GM19467 (cell line): ENCODE data around the gene SNED1.

Source experiments
- ATAC-seq: cut with Tn5 transposase; IDR thresholded peaks from one replicate; pipeline ENCODE4 v1.9.1; 2021; ENCODE audit warnings: mild to moderate bottlenecking, moderate library complexity; ENCODE audit not compliant: unreplicated experiment

SNED1 gene

GRCh38 chr2:241142063-241142462 lies 143.6 kb downstream of the SNED1 start:
- no peak for ATAC-seq

DNA sequence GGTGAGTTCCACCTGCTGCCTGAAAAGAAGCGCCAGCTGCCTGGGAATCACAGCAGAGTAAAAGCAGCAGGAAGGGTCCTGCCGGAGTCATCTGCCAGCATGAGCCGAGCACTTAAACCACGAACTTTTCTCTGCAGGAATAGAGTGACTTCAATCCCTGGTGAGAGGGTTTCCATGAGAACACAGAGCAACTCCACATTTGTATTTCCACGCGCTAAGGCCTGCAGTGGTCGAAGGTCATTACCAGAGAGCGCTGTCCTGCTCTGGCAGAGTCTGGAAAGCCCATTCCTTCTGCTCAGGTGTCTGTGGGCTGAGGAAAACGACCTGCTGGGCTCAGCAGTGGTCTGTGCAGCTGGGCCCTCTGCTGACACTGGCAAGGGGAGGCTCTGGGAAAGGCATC lies 144.2 kb downstream of the SNED1 start:
- ATAC-seq: no peak
